Measurements from ENCODE around the gene SOX5. TPM values are rescaled to one million over a fixed set of nuclear protein-coding genes. Genes with fewer than 3 reads are reported as not detected.

The SOX5 gene
- total and polyA plus RNA-seq, 12 donors, result 0.17 to 4.3 (median 2.4) TPM

- intact Hi-C loops (cut with DNase I), result no loop called here
- TF ChIP-seq, protein P1, sequence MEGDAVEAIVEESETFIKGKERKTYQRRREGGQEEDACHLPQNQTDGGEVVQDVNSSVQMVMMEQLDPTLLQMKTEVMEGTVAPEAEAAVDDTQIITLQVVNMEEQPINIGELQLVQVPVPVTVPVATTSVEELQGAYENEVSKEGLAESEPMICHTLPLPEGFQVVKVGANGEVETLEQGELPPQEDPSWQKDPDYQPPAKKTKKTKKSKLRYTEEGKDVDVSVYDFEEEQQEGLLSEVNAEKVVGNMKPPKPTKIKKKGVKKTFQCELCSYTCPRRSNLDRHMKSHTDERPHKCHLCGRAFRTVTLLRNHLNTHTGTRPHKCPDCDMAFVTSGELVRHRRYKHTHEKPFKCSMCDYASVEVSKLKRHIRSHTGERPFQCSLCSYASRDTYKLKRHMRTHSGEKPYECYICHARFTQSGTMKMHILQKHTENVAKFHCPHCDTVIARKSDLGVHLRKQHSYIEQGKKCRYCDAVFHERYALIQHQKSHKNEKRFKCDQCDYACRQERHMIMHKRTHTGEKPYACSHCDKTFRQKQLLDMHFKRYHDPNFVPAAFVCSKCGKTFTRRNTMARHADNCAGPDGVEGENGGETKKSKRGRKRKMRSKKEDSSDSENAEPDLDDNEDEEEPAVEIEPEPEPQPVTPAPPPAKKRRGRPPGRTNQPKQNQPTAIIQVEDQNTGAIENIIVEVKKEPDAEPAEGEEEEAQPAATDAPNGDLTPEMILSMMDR (IDR thresholded peaks at IDR 0.05), result no peak
- WGBS, 2 donors, result 96 to 99% methylated on average over 3 of the region's 3 CpGs
Measured at GRCh38 chr12:23750923-23751322, 198.5 kb downstream of the SOX5 start.

GRCh38 chr12:23744696-23745095, 204.8 kb downstream of the SOX5 start:
- Histone ChIP-seq H3K36me3 (peaks cover 0 to 10% (median 0%) of the 10 kb centered on the region in 9 donors), H3K9me3 (peaks cover 0 to 4% (median 0%) of the 10 kb centered on the region in 11 donors), H3K27ac (no peak overlapping the region), H3K4me1 (no peaks in the 10 kb centered on the region), H3K4me3 (no peak overlapping the region), H3K27me3 (no peaks in the 10 kb centered on the region)
- DNase-seq, result no peak
- no peak for ATAC-seq
- WGBS, 2 donors, result 29 to 46% methylated on average over 3 of the region's 3 CpGs
- TF ChIP-seq, protein P1 (IDR thresholded peaks at IDR 0.05), result no peak
- intact Hi-C loops (cut with DNase I), result no loop called here

More at GRCh38 chr12:23750923-23751322, 198.5 kb downstream of the SOX5 start:
- Histone ChIP-seq H3K4me3 (no peak overlapping the region), H3K27me3 (no peaks in the 10 kb centered on the region), H3K9me3 (no peaks in the 10 kb centered on the region), H3K4me1 (no peaks in the 10 kb centered on the region), H3K27ac (no peak overlapping the region), H3K36me3 (no peaks in the 10 kb centered on the region)
- ATAC-seq (no peak), DNase-seq (no peak)

- peaks cover 0 to 10% (median 0%) of the 10 kb centered on the region in 9 donors for H3K36me3 ChIP-seq
- peaks cover 0 to 4% (median 0%) of the 10 kb centered on the region in 11 donors for H3K9me3 ChIP-seq
- H3K27me3 ChIP-seq, result no peaks in the 10 kb centered on the region
- H3K4me1 ChIP-seq, result no peaks in the 10 kb centered on the region
- 93 to 95% methylated on average over 3 of the region's 3 CpGs for WGBS, 2 donors
- ATAC-seq (no peak), DNase-seq (no peak)
- H3K27ac ChIP-seq, result no peak overlapping the region
- H3K4me3 ChIP-seq, result no peak overlapping the region
- intact Hi-C loops (cut with DNase I), result no loop called here
- TF ChIP-seq, protein P1 (IDR thresholded peaks at IDR 0.05), result no peak
Measured at GRCh38 chr12:23742574-23742973, 206.9 kb downstream of the SOX5 start.

- H3K27ac ChIP-seq, result no peak overlapping the region
- H3K27me3 ChIP-seq, result no peaks in the 10 kb centered on the region
- whole genome bisulfite sequencing, 2 donors, result 85 to 88% methylated on average over 4 of the region's 4 CpGs
- H3K4me3 ChIP-seq, result no peak overlapping the region
- no peaks in the 10 kb centered on the region for H3K9me3 ChIP-seq
- DNase-seq, result no peak
- no peak for ATAC-seq
- intact Hi-C loops (cut with DNase I), result no loop called here
- peaks cover 0 to 4% (median 0%) of the 10 kb centered on the region in 9 donors for H3K36me3 ChIP-seq
- H3K4me1 ChIP-seq, result no peaks in the 10 kb centered on the region
- TF ChIP-seq, protein P1 (IDR thresholded peaks at IDR 0.05), result no peak
Measured at GRCh38 chr12:23731493-23731892, 218.0 kb downstream of the SOX5 start.

Data from heart right ventricle (tissue), 16 donors.